Neural cell (in vitro differentiated cells): ENCODE measurements around the gene E2F4. TPM values are rescaled to one million over a fixed set of nuclear protein-coding genes. Genes with fewer than 3 reads are reported as not detected.

Experiments used
- H2AFZ ChIP-seq: fragments of 200-600, 300-800 bp; sonication (generic), shearing (Covaris generic); 2 replicates; pipeline ENCODE4 v1.6.0; 2014; ENCODE audit warnings: low read depth, mild to moderate bottlenecking, antibody characterized with exemption, low read length, moderate library complexity
- H3F3A ChIP-seq: fragments of 200-600 bp; shearing (Covaris generic); 2 replicates; pipeline ENCODE4 v1.6.1; 2016; ENCODE audit warnings: mild to moderate bottlenecking, moderate library complexity, mixed read lengths, antibody characterized with exemption, low read length; ENCODE audit not compliant: insufficient read depth, poor library complexity, severe bottlenecking
- H3K27ac ChIP-seq: fragments of 200-600, 300-800 bp; sonication (generic), shearing (Covaris generic); 2 replicates; pipeline ENCODE4 v1.5.1; 2014; ENCODE audit warnings: mild to moderate bottlenecking, low read length, moderate library complexity
- H3K27me3 ChIP-seq: fragments of 300-800, 200-600 bp; sonication (generic), shearing (Covaris generic); 2 replicates; pipeline ENCODE4 v1.6.0; 2014; ENCODE audit warnings: mild to moderate bottlenecking, low read depth, low read length, moderate library complexity; ENCODE audit not compliant: insufficient read depth
- H3K36me3 ChIP-seq: fragments of 300-800, 200-600 bp; sonication (generic), shearing (Covaris generic); 2 replicates; pipeline ENCODE4 v1.5.1; 2014; ENCODE audit warnings: mild to moderate bottlenecking, antibody characterized with exemption, low read length, moderate library complexity; ENCODE audit not compliant: insufficient read depth
- H3K4me2 ChIP-seq: fragments of 300-800, 200-600 bp; sonication (generic), shearing (Covaris generic); 2 replicates; pipeline ENCODE4 v1.6.0; 2014; ENCODE audit warnings: mild to moderate bottlenecking, low read length
- H3K4me3 ChIP-seq: fragments of 300-800, 200-600 bp; sonication (generic), shearing (Covaris generic); 2 replicates; pipeline ENCODE4 v1.5.1; 2014; ENCODE audit warnings: mild to moderate bottlenecking, low read length, moderate library complexity
- H3K79me2 ChIP-seq: fragments of 200-600 bp; shearing (Covaris generic); replicated peaks from 2 replicates; pipeline ENCODE4 v1.6.0; 2014; ENCODE audit warnings: mild to moderate bottlenecking, low read length, moderate library complexity; ENCODE audit not compliant: insufficient read depth
- H3K9ac ChIP-seq: fragments of 300-800, 200-600 bp; sonication (generic), shearing (Covaris generic); 2 replicates; pipeline ENCODE4 v1.6.1; 2016; ENCODE audit warnings: mild to moderate bottlenecking, low read length, mixed read lengths
- H3K9me2 ChIP-seq: fragments of 200-600 bp; shearing (Covaris generic); 2 replicates; pipeline ENCODE4 v1.6.1; 2016; ENCODE audit warnings: mild to moderate bottlenecking, low read length, mixed read lengths; ENCODE audit not compliant: insufficient read depth
- H3K9me3 ChIP-seq: fragments of 200-600, 300-800 bp; sonication (generic), shearing (Covaris generic); 2 replicates; pipeline ENCODE4 v1.6.1; 2016; ENCODE audit warnings: mild to moderate bottlenecking, mixed run types, low read length, moderate library complexity, mixed read lengths
- H4K20me1 ChIP-seq: fragments of 200-600 bp; shearing (Covaris generic); 2 replicates; pipeline ENCODE4 v1.6.1; 2016; ENCODE audit warnings: mild to moderate bottlenecking, mixed run types; ENCODE audit not compliant: insufficient read depth
- CTCF ChIP-seq: fragments of 450-650 bp; IDR thresholded peaks from 2 replicates; pipeline ENCODE4 v1.5.1; 2014; ENCODE audit warnings: antibody characterized with exemption, mild to moderate bottlenecking, moderate library complexity; ENCODE audit not compliant: poor library complexity, severe bottlenecking
- EP300 ChIP-seq: fragments of 450-650 bp; conservative IDR thresholded peaks from 2 replicates; pipeline ENCODE4 v1.6.1; 2014; ENCODE audit warnings: antibody characterized with exemption, mild to moderate bottlenecking, moderate library complexity; ENCODE audit not compliant: poor library complexity, severe bottlenecking
- EZH2 ChIP-seq: fragments of 200-600, 300-800 bp; shearing (Covaris generic), sonication (generic); IDR thresholded peaks from 2 replicates; pipeline ENCODE4 v1.6.1; 2014; ENCODE audit warnings: antibody characterized with exemption, low read length, borderline replicate concordance, mild to moderate bottlenecking; ENCODE audit not compliant: insufficient read depth, poor library complexity, severe bottlenecking
- MXI1 ChIP-seq: fragments of 450-650 bp; conservative IDR thresholded peaks from 2 replicates; pipeline ENCODE4 v1.6.1; 2014; ENCODE audit warnings: antibody characterized with exemption, mild to moderate bottlenecking; ENCODE audit not compliant: poor library complexity, severe bottlenecking
- POLR2AphosphoS5 ChIP-seq: IDR thresholded peaks from 2 replicates; pipeline ENCODE4 v1.6.1; 2012
- RAD21 ChIP-seq: fragments of 450-650 bp; conservative IDR thresholded peaks from 2 replicates; pipeline ENCODE4 v1.6.1; 2014; ENCODE audit warnings: antibody characterized with exemption, mild to moderate bottlenecking, moderate library complexity
- REST ChIP-seq: IDR thresholded peaks from 2 replicates; pipeline ENCODE4 v1.6.1; 2012; ENCODE audit warnings: borderline replicate concordance
- SMC3 ChIP-seq: fragments of 450-650 bp; conservative IDR thresholded peaks from 2 replicates; pipeline ENCODE4 v1.6.1; 2014; ENCODE audit warnings: antibody characterized with exemption, mild to moderate bottlenecking, moderate library complexity; ENCODE audit not compliant: poor library complexity
- TAF1 ChIP-seq: IDR thresholded peaks from 2 replicates; pipeline ENCODE4 v1.6.1; 2012; ENCODE audit warnings: low read depth
- polyA plus RNA-seq: library from polyadenylated mRNA; depleted of rRNA; stranded (reverse); fragments of >200 nt; gene quantifications from 2 replicates; pipeline ENCODE4 v1.2.3, GENCODE V29; 2014

Gene E2F4
- polyA plus RNA-seq, 1 donor from 2014 or later: 112 TPM

- Histone ChIP-seq H3K9me2 (no peaks in the 10 kb centered on the region), H3K4me3 (no peak overlapping the region), H3K27ac (no peak overlapping the region), H3K79me2 (peaks cover 13% of the 10 kb centered on the region), H3K9ac (no peak overlapping the region), H3K4me2 (no peak overlapping the region), H3K27me3 (no peaks in the 10 kb centered on the region), H3K36me3 (no peaks in the 10 kb centered on the region), H4K20me1 (no peaks in the 10 kb centered on the region), H2AFZ (no peak overlapping the region), H3F3A (no peaks in the 10 kb centered on the region), H3K9me3 (no peaks in the 10 kb centered on the region)
- TF ChIP-seq SMC3: no peak
- TF ChIP-seq REST: no peak
- no peak for TF ChIP-seq RAD21
- no peak for TF ChIP-seq EZH2
- no peak for TF ChIP-seq POLR2AphosphoS5
- TF ChIP-seq TAF1: no peak
- no peak for TF ChIP-seq MXI1
- no peak for TF ChIP-seq CTCF
- no peak for TF ChIP-seq EP300
These were observed 3.6 kb upstream of the E2F4 start for GRCh38 chr16:67188323-67188722.

- Histone ChIP-seq H3K79me2 (peaks cover 15% of the 10 kb centered on the region), H3K27ac (no peak overlapping the region), H2AFZ (no peak overlapping the region), H3F3A (no peaks in the 10 kb centered on the region), H3K36me3 (no peaks in the 10 kb centered on the region), H3K9ac (no peak overlapping the region), H3K4me2 (no peak overlapping the region), H3K9me2 (no peaks in the 10 kb centered on the region), H4K20me1 (no peaks in the 10 kb centered on the region), H3K4me3 (no peak overlapping the region), H3K9me3 (no peaks in the 10 kb centered on the region), H3K27me3 (no peaks in the 10 kb centered on the region)
- TF ChIP-seq MXI1 (no peak), POLR2AphosphoS5 (no peak), EZH2 (no peak), RAD21 (no peak), REST (no peak)
These were observed 3.2 kb upstream of the E2F4 start for GRCh38 chr16:67188798-67189197.
